Measurements from ENCODE around the gene LRP1.

The LRP1 gene

GRCh38 chr12:57087010-57087690 lies 41.1 kb upstream of the LRP1 start:
- H3K4me3 ChIP-seq (ENCODE audit: low read depth, low read length), result peak overlapping the region; percentile 91
- no peak for TF ChIP-seq CTCF (IDR thresholded peaks at IDR 0.05; ENCODE audit: borderline replicate concordance, insufficient read depth, low read depth, low read length)

GRCh38 chr12:57087691-57088353 lies 40.5 kb upstream of the LRP1 start:
- no peak for TF ChIP-seq CTCF (IDR thresholded peaks at IDR 0.05; ENCODE audit: borderline replicate concordance, insufficient read depth, low read depth, low read length)
- peak overlapping the region; percentile 91 for H3K4me3 ChIP-seq (ENCODE audit: low read depth, low read length)

- no peak for TF ChIP-seq CTCF (IDR thresholded peaks at IDR 0.05; ENCODE audit: borderline replicate concordance, insufficient read depth, low read depth, low read length)
- H3K4me3 ChIP-seq (ENCODE audit: low read depth, low read length), result peak within 1 kb of the TSS; percentile 93
These were observed 39.7 kb upstream of the LRP1 start, which contains the start of gene NAB2 for GRCh38 chr12:57088354-57089270. Gene NAB2 (plus strand): TSS chr12:57089114. CDS start chr12:57089272, 158 bp downstream.

- H3K4me3 ChIP-seq (ENCODE audit: low read depth, low read length), result peak overlapping the region; percentile 93
- TF ChIP-seq CTCF (IDR thresholded peaks at IDR 0.05; ENCODE audit: borderline replicate concordance, insufficient read depth, low read depth, low read length), result no peak
These were observed 38.7 kb upstream of the LRP1 start for GRCh38 chr12:57089271-57090245.

- TF ChIP-seq CTCF (IDR thresholded peaks at IDR 0.05; ENCODE audit: borderline replicate concordance, insufficient read depth, low read depth, low read length), result no peak
- H3K4me3 ChIP-seq (ENCODE audit: low read depth, low read length), result peak overlapping the region; percentile 15
These were observed 37.8 kb upstream of the LRP1 start for GRCh38 chr12:57090490-57090889.

All from GM12875 (cell line).